ENCODE measurements around the gene CNTNAP2. TPM values are rescaled to one million over a fixed set of nuclear protein-coding genes. Genes with fewer than 3 reads are reported as not detected.

The CNTNAP2 gene
- total RNA-seq, 1 donor from 2014 or later: 5.4 TPM

GRCh38 chr7:146864644-146865043 lies 748.0 kb downstream of the CNTNAP2 start:
- no peak for TF ChIP-seq CTCF (IDR thresholded peaks at IDR 0.05; ENCODE audit: unreplicated experiment)
- Mint-ChIP-seq H3K27me3 (ENCODE audit: unreplicated experiment) (peaks cover 3% of the 10 kb centered on the region), H3K27ac (ENCODE audit: unreplicated experiment) (no peak overlapping the region), H3K36me3 (ENCODE audit: low read depth, unreplicated experiment) (no peaks in the 10 kb centered on the region), H3K4me1 (ENCODE audit: unreplicated experiment) (no peaks in the 10 kb centered on the region), H3K9me3 (ENCODE audit: unreplicated experiment) (peaks cover 1% of the 10 kb centered on the region), H3K4me3 (ENCODE audit: unreplicated experiment) (no peak overlapping the region)
- DNase-seq (ENCODE audit: low spot score): no peak

GRCh38 chr7:146865696-146866095 lies 749.1 kb downstream of the CNTNAP2 start:
- TF ChIP-seq CTCF (IDR thresholded peaks at IDR 0.05; ENCODE audit: unreplicated experiment): no peak
- no peak overlapping the region for H3K27ac Mint-ChIP-seq (ENCODE audit: unreplicated experiment)
- H3K9me3 Mint-ChIP-seq (ENCODE audit: unreplicated experiment): peaks cover 4% of the 10 kb centered on the region
- H3K27me3 Mint-ChIP-seq (ENCODE audit: unreplicated experiment): peaks cover 3% of the 10 kb centered on the region
- no peak overlapping the region for H3K4me3 Mint-ChIP-seq (ENCODE audit: unreplicated experiment)
- H3K36me3 Mint-ChIP-seq (ENCODE audit: low read depth, unreplicated experiment): no peaks in the 10 kb centered on the region
- DNase-seq (ENCODE audit: low spot score): no peak
- no peaks in the 10 kb centered on the region for H3K4me1 Mint-ChIP-seq (ENCODE audit: unreplicated experiment)

GRCh38 chr7:146874722-146875121 lies 758.1 kb downstream of the CNTNAP2 start:
- peaks cover 3% of the 10 kb centered on the region for H3K27me3 Mint-ChIP-seq (ENCODE audit: unreplicated experiment)
- H3K4me3 Mint-ChIP-seq (ENCODE audit: unreplicated experiment): no peak overlapping the region
- no peak for TF ChIP-seq CTCF (IDR thresholded peaks at IDR 0.05; ENCODE audit: unreplicated experiment)
- no peaks in the 10 kb centered on the region for H3K4me1 Mint-ChIP-seq (ENCODE audit: unreplicated experiment)
- H3K27ac Mint-ChIP-seq (ENCODE audit: unreplicated experiment): no peak overlapping the region
- no peaks in the 10 kb centered on the region for H3K36me3 Mint-ChIP-seq (ENCODE audit: low read depth, unreplicated experiment)
- DNase-seq (ENCODE audit: low spot score): no peak
- peaks cover 2% of the 10 kb centered on the region for H3K9me3 Mint-ChIP-seq (ENCODE audit: unreplicated experiment)

GRCh38 chr7:146875237-146875785 lies 758.7 kb downstream of the CNTNAP2 start:
- Mint-ChIP-seq H3K4me1 (ENCODE audit: unreplicated experiment) (no peaks in the 10 kb centered on the region), H3K36me3 (ENCODE audit: low read depth, unreplicated experiment) (no peaks in the 10 kb centered on the region), H3K27me3 (ENCODE audit: unreplicated experiment) (peaks cover 3% of the 10 kb centered on the region), H3K27ac (ENCODE audit: unreplicated experiment) (no peak overlapping the region), H3K9me3 (ENCODE audit: unreplicated experiment) (no peaks in the 10 kb centered on the region), H3K4me3 (ENCODE audit: unreplicated experiment) (no peak overlapping the region)
- no peak for TF ChIP-seq CTCF (IDR thresholded peaks at IDR 0.05; ENCODE audit: unreplicated experiment)
- no peak for DNase-seq (ENCODE audit: low spot score)

- no peak for DNase-seq (ENCODE audit: low spot score)
- no peaks in the 10 kb centered on the region for H3K36me3 Mint-ChIP-seq (ENCODE audit: low read depth, unreplicated experiment)
- H3K9me3 Mint-ChIP-seq (ENCODE audit: unreplicated experiment): no peaks in the 10 kb centered on the region
- H3K27ac Mint-ChIP-seq (ENCODE audit: unreplicated experiment): no peak overlapping the region
- H3K4me3 Mint-ChIP-seq (ENCODE audit: unreplicated experiment): no peak overlapping the region
- H3K27me3 Mint-ChIP-seq (ENCODE audit: unreplicated experiment): peaks cover 3% of the 10 kb centered on the region
- TF ChIP-seq CTCF (IDR thresholded peaks at IDR 0.05; ENCODE audit: unreplicated experiment): no peak
- no peaks in the 10 kb centered on the region for H3K4me1 Mint-ChIP-seq (ENCODE audit: unreplicated experiment)
Observed at GRCh38 chr7:146875981-146876380, 759.4 kb downstream of the CNTNAP2 start.
